K562 (cell line): ENCODE results near the gene SH3YL1.

Experiments
- BACH1 ChIP-seq: fragments of 200-800 bp; sonication (Bioruptor generic); IDR thresholded peaks from 2 replicates; pipeline ENCODE4 v1.6.1; 2016; ENCODE audit warnings: missing genetic modification characterization, missing compliant biosample characterization
- CHCHD3 ChIP-seq: fragments of 250-450 bp; sonication (Bioruptor Pico); IDR thresholded peaks from 2 replicates; pipeline ENCODE4 v2.1.2; 2022; ENCODE audit warnings: mild to moderate bottlenecking
- HNRNPH1 ChIP-seq: fragments of 200-400 bp; formaldehyde crosslinking; optimal IDR thresholded peaks from 2 replicates; pipeline ENCODE3; 2017; ENCODE audit warnings: low read depth, mild to moderate bottlenecking, low read length, moderate library complexity
- RBM39 ChIP-seq: fragments of 200-400 bp; formaldehyde crosslinking; optimal IDR thresholded peaks from 2 replicates; pipeline ENCODE3; 2018; ENCODE audit warnings: low read depth, low read length
- RFX5 ChIP-seq: IDR thresholded peaks from 2 replicates; pipeline ENCODE4 v1.6.1; 2011; ENCODE audit warnings: low read depth, mild to moderate bottlenecking, improper control_type of control experiment, low read length
- YY1 ChIP-seq, 3 experiments: IDR thresholded peaks; 2 replicates each; pipeline ENCODE4 v1.6.1; 2011; ENCODE audit warnings: low read length in 2 of 3, mild to moderate bottlenecking in 2 of 3, moderate library complexity in 2 of 3, borderline replicate concordance in 1 of 3, control low read depth in 1 of 3, low read depth in 1 of 3; ENCODE audit not compliant: insufficient read depth in 3 of 3, insufficient replicate concordance in 2 of 3, control insufficient read depth in 1 of 3, insufficient read length in 1 of 3; ENCODE audit errors: extremely low read depth in 1 of 3
- ZBTB26 ChIP-seq: fragments of 450-650 bp; formaldehyde crosslinking; IDR thresholded peaks from 2 replicates; pipeline ENCODE4 v1.4.0; 2022; ENCODE audit warnings: missing genetic modification characterization
- ZBTB8A ChIP-seq: fragments of 450-650 bp; IDR thresholded peaks from 2 replicates; pipeline ENCODE4 v1.6.1; 2018; ENCODE audit warnings: mild to moderate bottlenecking, moderate library complexity; ENCODE audit not compliant: partially characterized antibody
- ZNF263 ChIP-seq: sonication (generic); formaldehyde crosslinking; IDR thresholded peaks from 2 replicates; pipeline ENCODE4 v1.8.0; 2022; ENCODE audit warnings: mild to moderate bottlenecking, missing genetic modification reagents, borderline replicate concordance

DNA sequence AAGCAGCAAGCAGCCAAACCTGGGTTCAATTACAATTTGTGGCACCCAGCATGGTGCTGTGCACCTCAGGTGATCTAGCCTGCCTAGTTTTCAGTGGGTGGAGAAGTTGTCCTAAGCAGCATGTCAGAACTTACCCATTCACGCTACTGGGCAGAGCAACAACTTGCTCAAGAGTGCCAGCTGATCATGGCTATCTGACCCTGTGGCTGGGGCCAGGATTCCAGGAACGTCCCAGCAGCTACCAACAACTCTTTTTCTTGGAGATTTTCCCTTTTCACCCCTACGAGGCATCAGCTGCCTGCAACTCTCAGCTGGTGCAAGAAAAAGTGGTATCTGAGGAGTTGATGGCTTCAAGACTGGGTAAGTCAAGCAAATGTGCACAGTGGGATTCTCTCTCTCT lies 83.5 kb downstream of the SH3YL1 start:
- no peak for TF ChIP-seq RBM39
- TF ChIP-seq BACH1, result no peak
- no peak for TF ChIP-seq ZBTB26 (CRISPR knock-in tag)
- no peak for TF ChIP-seq YY1 (IDR thresholded peaks at IDR 0.05; ENCODE audit: borderline replicate concordance in 1 of 3, control insufficient read depth in 1 of 3, extremely low read depth in 1 of 3, insufficient read depth in 3 of 3, insufficient read length in 1 of 3, insufficient replicate concordance in 2 of 3, low read depth in 1 of 3, low read length in 2 of 3)
- TF ChIP-seq RFX5, result no peak
- TF ChIP-seq ZBTB8A, result no peak
- TF ChIP-seq ZNF263 (CRISPR knock-in tag), result no peak
- no peak for TF ChIP-seq HNRNPH1
- no peak for TF ChIP-seq CHCHD3 (CRISPR knock-in tag)
